GM21619 (cell line): ENCODE measurements around the gene MESP1.
"Not testable (repeated sequence)": the region's sequence is repeated elsewhere in the genome, so short reads cannot be mapped to it uniquely, and the experiment has no call there.

Source experiments
- ATAC-seq: cut with Tn5 transposase; IDR thresholded peaks from one replicate; pipeline ENCODE4 v1.9.1; 2021; ENCODE audit not compliant: unreplicated experiment

Gene MESP1, protein sequence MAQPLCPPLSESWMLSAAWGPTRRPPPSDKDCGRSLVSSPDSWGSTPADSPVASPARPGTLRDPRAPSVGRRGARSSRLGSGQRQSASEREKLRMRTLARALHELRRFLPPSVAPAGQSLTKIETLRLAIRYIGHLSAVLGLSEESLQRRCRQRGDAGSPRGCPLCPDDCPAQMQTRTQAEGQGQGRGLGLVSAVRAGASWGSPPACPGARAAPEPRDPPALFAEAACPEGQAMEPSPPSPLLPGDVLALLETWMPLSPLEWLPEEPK

GRCh38 chr15:89750560-89751542, at the start of gene MESP1:
Gene MESP1, minus strand, starts transcription at chr15:89751249. Its CDS starts 18 bp downstream, at chr15:89751231.
- peak; percentile 93 for ATAC-seq

DNA sequence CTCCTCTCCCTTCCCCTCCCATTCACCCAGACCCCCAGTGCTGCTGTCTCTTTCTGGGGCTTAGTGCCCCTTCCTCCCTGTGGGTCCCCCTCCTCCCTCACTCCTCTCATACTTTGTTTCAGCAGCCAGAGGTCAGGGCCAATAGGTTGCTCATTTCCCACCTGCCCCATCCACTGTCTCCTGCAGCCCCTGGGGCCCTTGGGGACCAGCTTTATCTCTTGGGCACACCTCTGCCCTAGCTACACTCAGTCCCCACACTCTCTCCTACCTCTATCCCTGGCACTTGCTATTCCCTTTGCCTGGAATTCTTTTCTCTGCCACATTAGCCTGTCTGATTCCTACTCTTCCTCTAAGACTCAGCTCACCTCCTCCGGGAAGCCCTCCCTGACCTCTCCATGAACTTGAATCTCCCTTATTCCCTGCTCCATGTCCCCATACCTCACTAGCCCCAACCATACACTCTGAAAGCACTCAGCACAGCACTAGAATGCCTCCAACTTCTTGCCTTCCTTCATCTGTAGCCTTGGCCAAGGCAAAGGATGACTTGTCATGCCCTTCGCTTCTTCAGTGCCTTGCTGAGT, 49.0 kb upstream of the MESP1 start:
- no peak for ATAC-seq

- ATAC-seq, result no peak
These were observed 48.2 kb upstream of the MESP1 start for GRCh38 chr15:89799011-89799911.

GRCh38 chr15:89797678-89798201, 46.7 kb upstream of the MESP1 start:
- ATAC-seq, result no peak

DNA sequence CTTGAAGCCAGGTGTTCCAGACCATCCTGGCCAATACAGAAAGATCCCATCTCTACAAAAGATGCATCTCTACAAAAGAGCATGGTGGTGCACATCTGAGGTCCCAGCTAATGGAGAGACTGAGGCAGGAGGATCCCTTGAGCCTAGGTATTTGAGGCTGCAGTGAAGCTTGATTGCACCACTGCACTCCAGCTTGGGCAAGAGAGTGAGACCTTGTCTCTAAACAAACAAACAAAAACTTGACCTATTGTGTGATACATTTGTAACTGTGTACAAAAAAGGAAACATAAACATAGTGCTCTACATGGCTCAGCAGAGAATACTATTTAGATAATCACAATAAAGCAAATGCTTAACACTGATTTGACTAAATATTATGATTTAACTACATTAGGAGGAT, 44.9 kb upstream of the MESP1 start:
- ATAC-seq, result no peak

DNA sequence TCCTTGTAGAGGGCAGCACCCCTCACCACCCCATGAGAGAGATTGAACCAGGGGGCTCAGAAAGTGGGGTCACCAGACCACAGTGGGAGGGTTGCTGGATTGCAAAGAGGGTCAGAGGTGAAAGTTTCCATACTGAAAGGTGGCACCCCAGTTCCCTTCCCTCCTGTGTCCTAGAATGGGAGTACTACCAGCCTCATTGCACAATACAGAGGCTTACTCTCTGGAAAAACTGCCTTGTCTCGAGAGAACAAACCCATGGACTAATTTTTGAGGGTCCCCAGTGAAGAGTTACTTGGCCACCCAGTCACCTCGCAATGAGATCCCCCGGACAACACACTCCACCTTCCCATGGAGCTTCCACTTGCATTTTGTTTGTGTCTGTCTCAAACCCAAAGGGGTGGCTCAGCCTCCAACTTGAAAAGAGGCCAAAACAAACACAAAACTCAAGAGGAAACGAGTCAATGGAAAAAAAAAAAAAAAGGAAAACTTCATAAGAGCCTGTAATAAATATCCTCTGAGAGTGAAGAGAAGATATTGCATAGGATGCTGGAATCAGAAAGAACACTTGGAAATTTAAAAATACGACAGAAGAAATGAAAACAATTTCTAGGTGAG, 43.7 kb upstream of the MESP1 start:
- no peak for ATAC-seq

DNA sequence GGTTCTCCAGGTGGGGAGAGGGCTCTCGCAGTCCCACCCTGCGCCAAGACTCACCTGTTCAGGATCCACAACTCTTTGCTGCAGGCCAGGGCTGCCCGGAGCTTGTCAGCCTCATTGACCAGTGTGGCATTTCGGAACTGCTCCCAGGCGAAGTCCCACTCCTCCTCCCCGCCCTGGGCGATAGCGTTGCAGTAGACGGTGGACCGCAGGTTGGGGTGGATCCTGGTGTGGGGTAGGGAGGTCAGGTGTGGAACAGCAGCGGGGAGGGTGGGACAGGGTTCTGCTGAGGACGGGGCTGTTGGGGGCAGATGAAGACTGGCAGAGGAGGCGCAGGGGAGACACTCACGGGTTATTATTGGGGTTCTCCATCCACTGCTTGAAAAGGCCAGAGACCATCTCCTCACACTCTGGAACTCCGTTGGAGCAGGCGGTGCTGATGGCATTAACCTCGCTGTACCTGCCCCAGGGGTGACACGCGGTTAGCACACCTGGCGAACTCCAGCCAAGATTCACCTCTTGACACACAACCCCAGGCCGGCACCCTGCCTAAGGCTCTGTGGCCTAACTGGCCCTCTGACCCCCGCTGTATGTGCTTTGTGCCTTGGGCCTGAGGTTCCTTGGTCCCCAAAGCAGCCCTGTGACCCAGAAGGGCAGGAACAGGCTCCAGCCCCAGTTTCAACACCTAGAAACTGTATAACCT, 41.2 kb upstream of the MESP1 start:
- ATAC-seq, result no peak

- ATAC-seq, result no peak
These were observed 39.6 kb upstream of the MESP1 start for GRCh38 chr15:89790661-89791060.

- no peak for ATAC-seq
These were observed 39.2 kb upstream of the MESP1 start for GRCh38 chr15:89790206-89790605.

GRCh38 chr15:89788585-89788984, 37.5 kb upstream of the MESP1 start:
- ATAC-seq, result not testable (repeated sequence)

DNA sequence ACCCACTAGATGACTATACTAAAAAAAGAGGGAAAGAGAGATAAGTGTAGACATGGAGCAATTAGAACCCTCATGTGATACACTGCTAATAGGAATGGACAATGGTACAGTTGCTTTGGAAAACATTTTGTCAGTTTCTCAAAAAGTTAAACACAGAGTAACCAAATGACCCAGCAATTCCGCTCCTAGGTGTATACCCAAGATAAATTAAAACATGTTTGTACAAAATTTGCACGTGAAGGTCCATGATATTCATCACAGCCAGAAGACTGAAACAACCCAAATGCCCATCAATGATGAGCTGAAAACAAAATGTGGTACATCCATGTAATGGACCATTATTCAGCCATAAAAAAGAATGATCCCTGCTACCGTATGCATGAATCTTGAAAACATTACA, 36.9 kb upstream of the MESP1 start:
- ATAC-seq, result no peak

DNA sequence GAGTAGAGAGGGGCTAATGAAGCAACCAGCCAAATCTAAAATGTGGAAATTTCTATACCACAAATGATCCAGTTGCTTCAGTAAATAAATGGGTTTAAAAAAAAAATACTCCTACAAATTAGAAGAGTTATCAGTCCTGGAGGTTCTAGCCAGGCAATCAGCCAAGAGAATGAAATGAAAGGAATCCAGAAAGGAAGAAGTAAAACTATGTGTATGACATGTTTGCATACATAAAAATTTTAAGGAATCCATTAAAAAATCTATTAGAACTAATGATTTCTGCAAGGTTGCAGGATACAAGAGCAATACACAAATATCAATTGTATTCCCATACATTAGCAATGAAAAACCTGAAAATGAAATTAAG, 34.7 kb upstream of the MESP1 start:
- ATAC-seq, result no peak

GRCh38 chr15:89785064-89785773, 34.2 kb upstream of the MESP1 start:
- ATAC-seq, result no peak

GRCh38 chr15:89784686-89784960, 33.6 kb upstream of the MESP1 start:
- ATAC-seq, result no peak

GRCh38 chr15:89783861-89784685, 33.0 kb upstream of the MESP1 start:
- no peak for ATAC-seq

DNA sequence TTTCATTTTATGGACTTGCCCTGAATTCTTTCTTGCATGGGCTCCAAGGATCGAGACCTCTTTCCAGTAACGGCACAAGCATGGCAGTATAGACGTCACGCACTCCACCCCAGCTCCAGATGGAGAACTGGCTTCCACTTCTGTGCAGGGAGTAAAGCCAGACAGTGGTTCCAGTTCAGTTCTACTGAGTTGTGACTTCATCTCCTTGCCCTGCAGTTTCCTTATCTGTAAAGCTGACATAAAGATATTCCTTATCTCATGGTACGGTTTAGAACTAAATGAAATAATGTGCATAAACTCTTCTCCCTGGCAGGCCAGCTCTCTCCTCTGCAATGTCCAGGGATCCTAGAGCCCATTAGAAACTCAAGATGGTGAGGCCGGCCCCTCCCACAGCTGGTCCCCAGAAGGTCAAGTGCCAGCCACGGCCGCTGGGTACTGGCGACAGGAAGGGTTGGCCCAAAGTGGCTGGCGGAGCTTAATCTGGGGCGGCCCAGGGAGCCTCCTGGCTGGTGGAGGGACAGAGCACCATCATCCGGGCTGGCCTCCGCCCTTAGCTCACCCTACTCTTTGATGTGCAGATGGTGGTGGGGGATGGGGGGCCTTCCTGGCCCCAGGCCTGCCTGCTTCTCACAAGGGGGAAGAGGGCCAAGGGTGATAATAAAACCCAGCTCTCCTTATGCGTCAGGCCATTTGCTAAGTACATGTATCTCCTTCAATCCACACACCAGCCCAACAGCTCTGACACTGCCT, 32.2 kb upstream of the MESP1 start:
- ATAC-seq, result no peak

- not testable (repeated sequence) for ATAC-seq
These were observed 31.5 kb upstream of the MESP1 start for GRCh38 chr15:89782619-89782950.
